ENCODE data around the gene ZNF566.

The ZNF566 gene

GRCh38 chr19:36489118-36489919, at the start of gene ZNF566:
Gene ZNF566 (minus strand): TSS chr19:36489561. CDS start chr19:36476557, 13,004 bp downstream.
- Histone ChIP-seq H3K4me1 (ENCODE audit: control insufficient read depth in 1 of 2, insufficient read depth in 1 of 2, low read depth in 1 of 2, low read length in 1 of 2) (peaks cover 14 to 16% of the 10 kb centered on the region in 2 experiments), H3K27me3 (no peaks in the 10 kb centered on the region), H3K27ac (peak within 1 kb of the TSS; percentile 30), H3K9me3 (no peaks in the 10 kb centered on the region), H3K36me3 (no peaks in the 10 kb centered on the region), H3K4me3 (ENCODE audit: low read depth in 1 of 2, low read length in 1 of 2) (peak within 1 kb of the TSS; percentile 69 to 97)
- TF ChIP-seq, protein P1, sequence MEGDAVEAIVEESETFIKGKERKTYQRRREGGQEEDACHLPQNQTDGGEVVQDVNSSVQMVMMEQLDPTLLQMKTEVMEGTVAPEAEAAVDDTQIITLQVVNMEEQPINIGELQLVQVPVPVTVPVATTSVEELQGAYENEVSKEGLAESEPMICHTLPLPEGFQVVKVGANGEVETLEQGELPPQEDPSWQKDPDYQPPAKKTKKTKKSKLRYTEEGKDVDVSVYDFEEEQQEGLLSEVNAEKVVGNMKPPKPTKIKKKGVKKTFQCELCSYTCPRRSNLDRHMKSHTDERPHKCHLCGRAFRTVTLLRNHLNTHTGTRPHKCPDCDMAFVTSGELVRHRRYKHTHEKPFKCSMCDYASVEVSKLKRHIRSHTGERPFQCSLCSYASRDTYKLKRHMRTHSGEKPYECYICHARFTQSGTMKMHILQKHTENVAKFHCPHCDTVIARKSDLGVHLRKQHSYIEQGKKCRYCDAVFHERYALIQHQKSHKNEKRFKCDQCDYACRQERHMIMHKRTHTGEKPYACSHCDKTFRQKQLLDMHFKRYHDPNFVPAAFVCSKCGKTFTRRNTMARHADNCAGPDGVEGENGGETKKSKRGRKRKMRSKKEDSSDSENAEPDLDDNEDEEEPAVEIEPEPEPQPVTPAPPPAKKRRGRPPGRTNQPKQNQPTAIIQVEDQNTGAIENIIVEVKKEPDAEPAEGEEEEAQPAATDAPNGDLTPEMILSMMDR (IDR thresholded peaks at IDR 0.05): no peak

- H3K4me3 ChIP-seq (ENCODE audit: low read depth in 1 of 2, low read length in 1 of 2): peak overlapping the region; percentile 74 to 92
- TF ChIP-seq, protein P1 (IDR thresholded peaks at IDR 0.05): no peak
- peaks cover 3% of the 10 kb centered on the region for H3K9me3 ChIP-seq
- H3K36me3 ChIP-seq: no peaks in the 10 kb centered on the region
- H3K27me3 ChIP-seq: no peaks in the 10 kb centered on the region
- peaks cover 13 to 16% of the 10 kb centered on the region in 2 experiments for H3K4me1 ChIP-seq (ENCODE audit: control insufficient read depth in 1 of 2, insufficient read depth in 1 of 2, low read depth in 1 of 2, low read length in 1 of 2)
- no peak overlapping the region for H3K27ac ChIP-seq
These were observed 39.7 kb upstream of the ZNF566 start for GRCh38 chr19:36528921-36529518.

- no peaks in the 10 kb centered on the region for H3K36me3 ChIP-seq
- H3K9me3 ChIP-seq: no peaks in the 10 kb centered on the region
- peak within 1 kb of the TSS; percentile 61 for H3K27ac ChIP-seq
- TF ChIP-seq, protein P1 (IDR thresholded peaks at IDR 0.05): no peak
- no peaks in the 10 kb centered on the region for H3K27me3 ChIP-seq
- H3K4me1 ChIP-seq (ENCODE audit: control insufficient read depth in 1 of 2, insufficient read depth in 1 of 2, low read depth in 1 of 2, low read length in 1 of 2): peaks cover 13 to 16% of the 10 kb centered on the region in 2 experiments
- H3K4me3 ChIP-seq (ENCODE audit: low read depth in 1 of 2, low read length in 1 of 2): peak within 1 kb of the TSS; percentile 74 to 92
These were observed 39.0 kb upstream of the ZNF566 start, which contains the start of gene ZNF260 for GRCh38 chr19:36528194-36528920. Gene ZNF260 (minus strand): TSS chr19:36528271. CDS start chr19:36515238, 13,033 bp downstream.

GRCh38 chr19:36527873-36528193, 38.5 kb upstream of the ZNF566 start:
- Histone ChIP-seq H3K4me3 (ENCODE audit: low read depth in 1 of 2, low read length in 1 of 2) (peak overlapping the region; percentile 74 to 92), H3K27me3 (no peaks in the 10 kb centered on the region), H3K27ac (peak overlapping the region; percentile 61), H3K9me3 (no peaks in the 10 kb centered on the region), H3K4me1 (ENCODE audit: control insufficient read depth in 1 of 2, insufficient read depth in 1 of 2, low read depth in 1 of 2, low read length in 1 of 2) (peaks cover 13 to 16% of the 10 kb centered on the region in 2 experiments), H3K36me3 (no peaks in the 10 kb centered on the region)
- TF ChIP-seq, protein P1 (IDR thresholded peaks at IDR 0.05): no peak

DNA sequence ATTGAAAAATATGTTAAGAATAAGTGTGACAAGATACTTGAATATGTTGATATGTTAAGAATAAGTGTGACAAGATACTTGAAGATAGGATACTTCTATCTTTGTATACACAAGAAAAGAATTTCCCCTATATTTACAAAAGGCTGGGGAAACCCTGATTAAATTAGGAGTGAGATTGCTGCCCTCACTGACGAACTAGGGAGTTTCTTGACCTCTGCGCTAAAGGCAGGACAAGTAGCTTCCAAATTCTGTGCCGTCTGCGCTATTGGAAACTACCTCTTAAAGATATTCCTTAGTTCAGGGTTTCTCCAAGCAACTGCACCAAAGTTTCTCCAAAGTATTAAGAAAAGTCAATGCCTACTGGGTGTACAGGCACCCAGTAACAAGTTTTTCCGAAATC, 38.0 kb upstream of the ZNF566 start:
- TF ChIP-seq, protein P1 (IDR thresholded peaks at IDR 0.05): no peak
- H3K9me3 ChIP-seq: no peaks in the 10 kb centered on the region
- peak overlapping the region in 1 of 2 experiments; percentile 92 for H3K4me3 ChIP-seq (ENCODE audit: low read depth in 1 of 2, low read length in 1 of 2)
- H3K36me3 ChIP-seq: no peaks in the 10 kb centered on the region
- no peak overlapping the region for H3K27ac ChIP-seq
- peaks cover 13 to 16% of the 10 kb centered on the region in 2 experiments for H3K4me1 ChIP-seq (ENCODE audit: control insufficient read depth in 1 of 2, insufficient read depth in 1 of 2, low read depth in 1 of 2, low read length in 1 of 2)
- H3K27me3 ChIP-seq: no peaks in the 10 kb centered on the region

All from neutrophil (primary cell).